Pancreas (tissue), 10 donors: ENCODE results near the gene ITGB8. TPM values are rescaled to one million over a fixed set of nuclear protein-coding genes. Genes with fewer than 3 reads are reported as not detected.

Experiments used
- ATAC-seq, 4 donors: fragments of 200-7000 bp; cut with Tn5 transposase; one replicate each; pipeline versions ENCODE4 v1.8.0 to v1.9.1; 2020; ENCODE audit warnings: mild to moderate bottlenecking in 4 of 4, moderate library complexity in 4 of 4
- DNase-seq, 6 donors: peaks; one replicate each; pipeline ENCODE4 v3.0.0-alpha.2; 2020
- FAIRE-seq: peaks from 2 replicates; lab custom pipeline; 2012; peaks lifted over from hg19 to GRCh38; lab: Jason Lieb, UNC
- H3K27ac ChIP-seq, 4 donors: fragments of 200-600 bp; sonication (generic); 1 replicate in 3 of 4; 2 replicates in 1 of 4; pipeline versions ENCODE4 v1.5.0 to v1.8.0; 2020
- H3K27me3 ChIP-seq, 4 donors: fragments of 200-600 bp; one replicate each; pipeline ENCODE4 v1.8.0; 2021
- H3K36me3 ChIP-seq, 3 donors: fragments of 200-600 bp; sonication (generic) in 1 of 3; one replicate each; pipeline versions ENCODE4 v1.5.0 to v1.8.0; 2020 to 2021
- H3K4me1 ChIP-seq, 3 donors: fragments of 200-600 bp; one replicate each; pipeline ENCODE4 v1.8.0; 2021
- H3K4me3 ChIP-seq, 4 donors: fragments of 200-600 bp; sonication (generic) in 2 of 4; one replicate each; pipeline versions ENCODE4 v1.5.0 to v1.8.0; 2020 to 2021
- H3K9me3 ChIP-seq, 4 donors: fragments of 200-600 bp; one replicate each; pipeline ENCODE4 v1.8.0; 2021
- CTCF ChIP-seq, 4 donors: fragments of 200-600 bp; sonication (generic) in 3 of 4; IDR thresholded peaks; one replicate each; pipeline versions ENCODE4 v1.5.0 to v1.8.0; 2021; ENCODE audit warnings: antibody characterized with exemption in 4 of 4
- WGBS, 2 donors: extraction: QIAGEN DNeasy Blood & Tissue Kit; methylation state at CpG; one replicate each; pipeline ENCODE4 v1.1.7; 2013; 5-methylcytosine and 5-hydroxymethylcytosine counted together
- intact Hi-C, 3 donors: fragments of 100-400 bp; cut with DNase I; formaldehyde crosslinking; loops; one replicate each; pipeline versions ENCODE4 v1.11.1 to v1.14.2; 2022
- polyA plus RNA-seq, 2 donors: library from polyadenylated mRNA; stranded (reverse); fragments of 200-250 nt; gene quantifications; one replicate each; pipeline ENCODE4 v1.2.3, GENCODE V29; 2013
- total RNA-seq, 6 donors: library from RNA; stranded (reverse); fragmentation: NEBNext Ultra II Directional in 4 of 6; extraction: Animal tissue kit (Norgen Biotek cat#: 25700) in 4 of 6; gene quantifications; one replicate each; pipeline versions ENCODE4 v1.2.1 to v1.2.4, GENCODE V29; 2021 to 2023
- donor health status: healthy with polysubstance abuse.
- donor health status: DM: no; HTN: no; CAD: no; lungs with moderate emphysema.
- donor health status: DM: no; HTN: no; CAD: no.
- donor health status: control.
- donor health status: control.
- donor health status: Bipolar disorder and iron deficiency.
- donor health status: DM: yes; HTN: yes; CAD: no.
- donor health status: DM: no; HTN: no; CAD: no.
- donor health status: DM: no; HTN: no; CAD: no.
- donor health status: DM: yes; HTN: yes; CAD: no.

The ITGB8 gene
- total and polyA plus RNA-seq, 8 donors, result 3.9 to 39.8 (median 11.5) TPM

GRCh38 chr7:20435305-20435704 lies 104.6 kb downstream of the ITGB8 start:
- Histone ChIP-seq H3K9me3 (no peaks in the 10 kb centered on the region), H3K36me3 (no peaks in the 10 kb centered on the region), H3K27ac (no peak overlapping the region), H3K27me3 (no peaks in the 10 kb centered on the region), H3K4me3 (no peak overlapping the region), H3K4me1 (no peaks in the 10 kb centered on the region)
- TF ChIP-seq CTCF (IDR thresholded peaks at IDR 0.05), result no peak
- FAIRE-seq (no peak), DNase-seq (peak in 2 of 6 donors; percentile 15 to 23), ATAC-seq (peak in 2 of 4 donors; percentile 22 to 41)
- intact Hi-C loops, result no loop called here
- 83 to 87% methylated on average over 3 of the region's 3 CpGs for WGBS, 2 donors

- Histone ChIP-seq H3K27ac (no peak overlapping the region), H3K4me3 (no peak overlapping the region), H3K4me1 (no peaks in the 10 kb centered on the region), H3K9me3 (no peaks in the 10 kb centered on the region), H3K36me3 (no peaks in the 10 kb centered on the region), H3K27me3 (no peaks in the 10 kb centered on the region)
- DNase-seq (no peak), ATAC-seq (peak in 3 of 4 donors; percentile 42 to 73 (median 61)), FAIRE-seq (no peak)
- intact Hi-C loops, result no loop called here
- no peak for TF ChIP-seq CTCF (IDR thresholded peaks at IDR 0.05)
Observed at GRCh38 chr7:20438248-20438647, 107.5 kb downstream of the ITGB8 start.

GRCh38 chr7:20438694-20439376 lies 108.1 kb downstream of the ITGB8 start:
- no peaks in the 10 kb centered on the region for H3K27me3 ChIP-seq
- intact Hi-C loops, result no loop called here
- FAIRE-seq, result no peak
- 54 to 75% methylated on average over 7 of the region's 7 CpGs for WGBS, 2 donors
- H3K36me3 ChIP-seq, result no peaks in the 10 kb centered on the region
- TF ChIP-seq CTCF (IDR thresholded peaks at IDR 0.05), result no peak
- DNase-seq, result no peak
- peak in 2 of 4 donors; percentile 14 to 37 for ATAC-seq
- H3K27ac ChIP-seq, result no peak overlapping the region
- no peaks in the 10 kb centered on the region for H3K9me3 ChIP-seq
- H3K4me3 ChIP-seq, result no peak overlapping the region
- no peaks in the 10 kb centered on the region for H3K4me1 ChIP-seq

- Histone ChIP-seq H3K4me3 (no peak overlapping the region), H3K9me3 (no peaks in the 10 kb centered on the region), H3K27ac (no peak overlapping the region), H3K27me3 (no peaks in the 10 kb centered on the region), H3K36me3 (no peaks in the 10 kb centered on the region), H3K4me1 (no peaks in the 10 kb centered on the region)
- ATAC-seq (no peak), DNase-seq (peak in 1 of 6 donors; percentile 38), FAIRE-seq (no peak)
- WGBS, 2 donors, result 87 to 90% methylated on average over 10 of the region's 10 CpGs
- TF ChIP-seq CTCF (IDR thresholded peaks at IDR 0.05), result no peak
- intact Hi-C loops, result no loop called here
Observed at GRCh38 chr7:20439416-20440185, 108.9 kb downstream of the ITGB8 start.
